H1 (cell line): ENCODE data around the gene WDFY4. TPM values are rescaled to one million over a fixed set of nuclear protein-coding genes. Genes with fewer than 3 reads are reported as not detected.

Experiments used
- CTCF ChIA-PET: fragments of 300-600 bp; sonication (Branson Sonifier 250); formaldehyde crosslinking; loops from one replicate; lab custom pipeline; 2021; ENCODE audit not compliant: partially characterized antibody; lab: Charles Lee
- POLR2A ChIA-PET: fragments of 300-600 bp; sonication (Branson Sonifier 250); formaldehyde crosslinking; loops from one replicate; lab custom pipeline; 2021; ENCODE audit warnings: inconsistent platforms; ENCODE audit not compliant: partially characterized antibody; lab: Charles Lee
- DNase-seq, 2 experiments: peaks; one replicate each; pipeline versions ENCODE4 v3.0.0 to v3.0.0-alpha.2; 2010 to 2022; ENCODE audit warnings: low spot score in 2 of 2, low read depth in 1 of 2, mixed read lengths in 1 of 2
- FAIRE-seq: peaks from 2 replicates; lab custom pipeline; 2011; peaks lifted over from hg19 to GRCh38; lab: Jason Lieb, UNC
- H2AFZ ChIP-seq: 2 replicates; pipeline ENCODE4 v1.8.1; 2012; ENCODE audit warnings: low read length, inconsistent platforms
- H2AK5ac ChIP-seq: 2 replicates; pipeline ENCODE4 v1.6.1; 2013; ENCODE audit warnings: low read depth, low read length
- H2BK120ac ChIP-seq: replicated peaks from 2 replicates; pipeline ENCODE3; 2013; ENCODE audit warnings: low read depth, low read length, inconsistent platforms
- H2BK12ac ChIP-seq: 2 replicates; pipeline ENCODE4 v1.6.1; 2013; ENCODE audit warnings: low read depth, low read length
- H2BK15ac ChIP-seq: 2 replicates; pipeline ENCODE4 v1.6.1; 2013; ENCODE audit warnings: low read length
- H2BK20ac ChIP-seq: 2 replicates; pipeline ENCODE4 v1.6.1; 2013; ENCODE audit warnings: low read length
- H2BK5ac ChIP-seq: 2 replicates; pipeline ENCODE4 v1.6.1; 2013; ENCODE audit warnings: low read depth, low read length
- H3K14ac ChIP-seq: 2 replicates; pipeline ENCODE4 v1.6.1; 2013; ENCODE audit warnings: inconsistent platforms; ENCODE audit not compliant: insufficient read length
- H3K18ac ChIP-seq: 2 replicates; pipeline ENCODE4 v1.6.1; 2013; ENCODE audit warnings: low read length; ENCODE audit errors: extremely low read depth
- H3K23ac ChIP-seq: 2 replicates; pipeline ENCODE4 v1.6.1; 2013; ENCODE audit warnings: inconsistent platforms; ENCODE audit not compliant: insufficient read length
- H3K23me2 ChIP-seq: 2 replicates; pipeline ENCODE4 v1.6.1; 2013; ENCODE audit warnings: low read depth, low read length
- H3K27ac ChIP-seq: 2 replicates; pipeline ENCODE4 v1.6.1; 2011; ENCODE audit warnings: low read depth, low read length, inconsistent platforms
- H3K27me3 ChIP-seq, 4 experiments: replicated peaks in 1 of 4; 1 replicate in 1 of 4; 2 replicates in 3 of 4; pipeline versions ENCODE4 v1.6.1 to v1.8.1; 2011 to 2013; ENCODE audit warnings: low read length in 3 of 4, mild to moderate bottlenecking in 3 of 4, inconsistent platforms in 2 of 4, mixed read lengths in 2 of 4, moderate library complexity in 1 of 4; ENCODE audit not compliant: control insufficient read depth in 3 of 4, insufficient read depth in 3 of 4; ENCODE audit errors: extremely low read depth in 1 of 4
- H3K36me3 ChIP-seq, 4 experiments: 2 replicates each; pipeline versions ENCODE4 v1.6.1 to v1.8.1; 2011 to 2013; ENCODE audit warnings: mild to moderate bottlenecking in 4 of 4, low read length in 3 of 4, moderate library complexity in 2 of 4, control low read depth in 1 of 4, inconsistent platforms in 1 of 4; ENCODE audit not compliant: insufficient read depth in 4 of 4, control insufficient read depth in 2 of 4
- H3K4ac ChIP-seq: replicated peaks from 2 replicates; pipeline ENCODE3; 2013; ENCODE audit warnings: low read length, low read depth, mixed read lengths, inconsistent platforms; ENCODE audit not compliant: insufficient read length
- H3K4me1 ChIP-seq, 4 experiments: replicated peaks in 1 of 4; 1 replicate in 1 of 4; 2 replicates in 3 of 4; pipeline versions ENCODE4 v1.6.1 to v1.8.1; 2011 to 2013; ENCODE audit warnings: low read length in 3 of 4, inconsistent platforms in 2 of 4, mixed read lengths in 1 of 4; ENCODE audit not compliant: insufficient read depth in 4 of 4, control insufficient read depth in 3 of 4
- H3K4me2 ChIP-seq, 2 experiments: 2 replicates each; pipeline versions ENCODE4 v1.6.1 to v1.8.1; 2011 to 2013; ENCODE audit warnings: low read depth in 2 of 2, low read length in 2 of 2, control low read depth in 1 of 2, inconsistent platforms in 1 of 2, mild to moderate bottlenecking in 1 of 2; ENCODE audit not compliant: insufficient read depth in 1 of 2
- H3K4me3 ChIP-seq, 4 experiments: fragments of 200-600, 300-600 bp in 1 of 4; sonication (generic), shearing (Covaris generic), sonication (Bioruptor Twin) in 1 of 4; 2 replicates each; pipeline versions ENCODE4 v1.5.1 to v1.8.1; 2011 to 2016; ENCODE audit warnings: low read length in 4 of 4, low read depth in 3 of 4, control low read depth in 2 of 4, inconsistent platforms in 2 of 4, mild to moderate bottlenecking in 2 of 4, mixed read lengths in 1 of 4, moderate library complexity in 1 of 4; ENCODE audit not compliant: insufficient read depth in 2 of 4; ENCODE audit errors: extremely low read depth in 1 of 4
- H3K56ac ChIP-seq: replicated peaks from 2 replicates; pipeline ENCODE3; 2013; ENCODE audit warnings: low read depth, mild to moderate bottlenecking, mixed read lengths, low read length, inconsistent platforms; ENCODE audit not compliant: insufficient read length
- H3K79me1 ChIP-seq: 2 replicates; pipeline ENCODE4 v1.6.1; 2013; ENCODE audit warnings: low read depth, low read length, control low read depth
- H3K79me2 ChIP-seq, 2 experiments: 2 replicates each; pipeline versions ENCODE4 v1.6.1 to v1.8.1; 2012 to 2013; ENCODE audit warnings: low read length in 2 of 2, mild to moderate bottlenecking in 2 of 2, inconsistent platforms in 1 of 2; ENCODE audit not compliant: insufficient read depth in 2 of 2, control insufficient read depth in 1 of 2
- H3K9ac ChIP-seq, 4 experiments: replicated peaks in 1 of 4; 1 replicate in 1 of 4; 2 replicates in 3 of 4; pipeline versions ENCODE4 v1.6.1 to v1.8.1; 2011 to 2013; ENCODE audit warnings: low read depth in 3 of 4, low read length in 3 of 4, control low read depth in 2 of 4, mild to moderate bottlenecking in 2 of 4, moderate library complexity in 2 of 4, inconsistent platforms in 1 of 4; ENCODE audit errors: extremely low read depth in 1 of 4
- H3K9me3 ChIP-seq, 2 experiments: 2 replicates each; pipeline versions ENCODE4 v1.6.1 to v1.8.1; 2012 to 2013; ENCODE audit warnings: mild to moderate bottlenecking in 2 of 2, moderate library complexity in 2 of 2, control low read depth in 1 of 2, inconsistent platforms in 1 of 2, low read depth in 1 of 2, low read length in 1 of 2, mixed read lengths in 1 of 2; ENCODE audit not compliant: insufficient read depth in 2 of 2
- H4K20me1 ChIP-seq, 2 experiments: replicated peaks in 1 of 2; 2 replicates each; pipeline versions ENCODE3 to v1.8.1; 2011 to 2013; ENCODE audit warnings: inconsistent platforms in 2 of 2, low read length in 2 of 2, mild to moderate bottlenecking in 1 of 2; ENCODE audit not compliant: insufficient read depth in 2 of 2, control insufficient read depth in 1 of 2
- H4K5ac ChIP-seq: 2 replicates; pipeline ENCODE4 v1.6.1; 2013; ENCODE audit warnings: low read length, low read depth, mixed read lengths, inconsistent platforms; ENCODE audit not compliant: insufficient read length
- H4K8ac ChIP-seq: 2 replicates; pipeline ENCODE4 v1.8.0; 2013; ENCODE audit warnings: mild to moderate bottlenecking, moderate library complexity, low read length, inconsistent platforms; ENCODE audit not compliant: insufficient read depth; ENCODE audit errors: extremely low read depth
- H4K91ac ChIP-seq: replicated peaks from 2 replicates; pipeline ENCODE3; 2013; ENCODE audit warnings: low read length, mixed read lengths, inconsistent platforms; ENCODE audit not compliant: insufficient read length
- CHD2 ChIP-seq: IDR thresholded peaks from 2 replicates; pipeline ENCODE4 v1.6.1; 2012; ENCODE audit warnings: low read length, improper control_type of control experiment
- GABPA ChIP-seq: IDR thresholded peaks from 2 replicates; pipeline ENCODE4 v1.6.1; 2011; ENCODE audit warnings: mild to moderate bottlenecking, low read length, moderate library complexity, borderline replicate concordance; ENCODE audit not compliant: insufficient read depth
- GTF2F1 ChIP-seq: IDR thresholded peaks from 2 replicates; pipeline ENCODE4 v1.6.1; 2012; ENCODE audit warnings: low read depth, low read length, improper control_type of control experiment, borderline replicate concordance
- HDAC6 ChIP-seq: IDR thresholded peaks from one replicate; pipeline ENCODE4 v1.7.1; 2012; ENCODE audit warnings: low read depth, mild to moderate bottlenecking, inconsistent platforms, low read length, moderate library complexity
- JUN ChIP-seq: IDR thresholded peaks from 2 replicates; pipeline ENCODE4 v1.6.1; 2011; ENCODE audit warnings: low read depth, mild to moderate bottlenecking, improper control_type of control experiment, low read length
- RXRA ChIP-seq: IDR thresholded peaks from 2 replicates; pipeline ENCODE4 v1.6.1; 2011; ENCODE audit warnings: low read depth, mild to moderate bottlenecking, low read length, moderate library complexity; ENCODE audit not compliant: insufficient read depth
- TAF7 ChIP-seq: optimal IDR thresholded peaks from 2 replicates; pipeline ENCODE3; 2011; ENCODE audit warnings: low read depth, mild to moderate bottlenecking, inconsistent platforms, low read length, moderate library complexity, borderline replicate concordance
- WGBS, 2 experiments: shearing (Covaris generic) in 1 of 2; methylation state at CpG; one replicate each; pipeline versions ENCODE4 v1.1.6 to v1.1.7; 2013 to 2015; ENCODE audit warnings: low lambda C conversion rate in 2 of 2, mixed read lengths in 2 of 2, inconsistent platforms in 1 of 2, low coverage in 1 of 2, missing lambda C conversion rate in 1 of 2; ENCODE audit not compliant: insufficient replicate concordance in 2 of 2, insufficient coverage in 1 of 2, insufficient read length in 1 of 2; ENCODE audit errors: extremely low coverage in 1 of 2, missing lambda C conversion rate in 1 of 2; 5-methylcytosine and 5-hydroxymethylcytosine counted together
- polyA plus RNA-seq, 7 experiments: library from polyadenylated mRNA; depleted of rRNA in 3 of 7; stranded (reverse) in 5 of 7; unstranded in 2 of 7; fragments of >200 nt in 5 of 7; fragments of 200-250 nt in 2 of 7; gene quantifications; 1 replicate in 5 of 7; 2 replicates in 1 of 7; 4 replicates in 1 of 7; pipeline versions ENCODE4 v1.2.1 to v1.2.3, GENCODE V29; 2011 to 2013; ENCODE audit warnings: missing spikeins in 2 of 7, mixed read lengths in 2 of 7
- total RNA-seq: library from RNA; stranded (reverse); fragmentation: NEBNext Ultra II Directional; extraction: Animal tissue kit (Norgen Biotek cat#: 25700); gene quantifications from 2 replicates; pipeline ENCODE4 v1.2.1, GENCODE V29; 2021
- TF ChIP-seq, protein P1 (sequence below): IDR thresholded peaks from 2 replicates; pipeline ENCODE4 v1.6.1; 2012; ENCODE audit warnings: inconsistent platforms

WDFY4 gene
- total and polyA plus RNA-seq, 2 of the 8 experiments (the other 6 are each of a cell fraction or from before 2014, with no cell fraction given), result not detected

DNA sequence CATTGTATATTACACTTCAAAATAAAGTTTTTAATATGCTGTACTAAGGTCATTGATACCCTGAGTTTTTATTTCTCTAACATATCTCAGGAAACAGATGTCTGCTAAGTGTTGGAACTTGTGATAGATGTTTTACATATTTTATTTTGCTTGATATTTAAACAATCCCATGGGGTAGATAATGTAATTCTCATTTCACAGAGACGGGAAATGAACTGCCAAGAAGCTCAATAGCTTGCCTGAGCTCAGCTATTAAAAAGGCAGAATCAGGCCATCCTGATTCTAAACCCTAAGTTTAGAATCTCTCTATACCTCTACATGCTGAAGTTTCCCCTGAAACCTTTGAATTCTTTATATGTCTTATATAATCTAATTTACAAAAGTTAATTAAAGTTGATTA, 128.6 kb downstream of the WDFY4 start:
- H3K36me3 ChIP-seq, result no peaks in the 10 kb centered on the region; a peak in 1 of 8 replicates
- H4K20me1 ChIP-seq, result peaks cover 0 to 4% of the 10 kb centered on the region in 2 experiments
- H3K23me2 ChIP-seq, result peaks cover 6% of the 10 kb centered on the region; the same call in 1 of the 2 replicates
- no peak overlapping the region for H3K27ac ChIP-seq
- H3K79me2 ChIP-seq, result no peaks in the 10 kb centered on the region
- H3K4me3 ChIP-seq, result no peak overlapping the region
- H4K8ac ChIP-seq, result no peak overlapping the region
- no peak overlapping the region for H3K4ac ChIP-seq
- H3K4me2 ChIP-seq, result no peak overlapping the region
- H3K27me3 ChIP-seq, result peaks cover 0 to 6% (median 1%) of the 10 kb centered on the region in 4 experiments; a peak in 1 of 7 replicates
- no peak overlapping the region for H2AK5ac ChIP-seq
- DNase-seq (no peak), FAIRE-seq (no peak)
- H2BK120ac ChIP-seq, result no peak overlapping the region
- H2BK12ac ChIP-seq, result no peak overlapping the region
- no peaks in the 10 kb centered on the region for H3K4me1 ChIP-seq
- POLR2A ChIA-PET, result no interaction called here
- no peaks in the 10 kb centered on the region for H3K79me1 ChIP-seq
- no peak overlapping the region for H3K56ac ChIP-seq
- no peak overlapping the region for H3K23ac ChIP-seq
- CTCF ChIA-PET, result interaction anchor here (1.1 kb wide), 1 partner anchor 17 kb away, joined by 3 read pairs; no protein-coding TSS in a partner anchor
- no peak overlapping the region for H2BK15ac ChIP-seq
- H2AFZ ChIP-seq, result no peak overlapping the region
- no peak overlapping the region for H4K5ac ChIP-seq
- no peak overlapping the region for H3K18ac ChIP-seq
- H3K14ac ChIP-seq, result no peak overlapping the region
- TF ChIP-seq CHD2 (no peak), GTF2F1 (no peak), JUN (no peak), RXRA (no peak), TAF7 (no peak), GABPA (no peak), HDAC6 (no peak)
- TF ChIP-seq, protein P1, sequence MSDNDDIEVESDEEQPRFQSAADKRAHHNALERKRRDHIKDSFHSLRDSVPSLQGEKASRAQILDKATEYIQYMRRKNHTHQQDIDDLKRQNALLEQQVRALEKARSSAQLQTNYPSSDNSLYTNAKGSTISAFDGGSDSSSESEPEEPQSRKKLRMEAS, result no peak
- WGBS, 2 experiments, result 95% methylated on average over 1 of the region's 1 CpG; no CpG with 5 or more reads in 1 of the 2 experiments
- no peak overlapping the region for H2BK20ac ChIP-seq
- no peak overlapping the region for H2BK5ac ChIP-seq
- H4K91ac ChIP-seq, result no peak overlapping the region
- H3K9ac ChIP-seq, result no peak overlapping the region
- H3K9me3 ChIP-seq, result no peaks in the 10 kb centered on the region
